Fibroblast of lung (primary cell): ENCODE measurements around the gene ATP11A.

Source experiments
- EZH2 ChIP-seq: IDR thresholded peaks from 2 replicates; pipeline ENCODE4 v1.5.1; 2012; ENCODE audit warnings: low read length, control low read depth, mild to moderate bottlenecking; ENCODE audit errors: missing control alignments
- TF ChIP-seq, protein P1 (sequence below), 2 donors: IDR thresholded peaks in 1 of 2; conservative IDR thresholded peaks in 1 of 2; 1 replicate in 1 of 2; 2 replicates in 1 of 2; pipeline ENCODE4 v1.5.1; 2011 to 2012; ENCODE audit warnings: low read length in 2 of 2, control low read depth in 1 of 2, inconsistent platforms in 1 of 2, low read depth in 1 of 2, mild to moderate bottlenecking in 1 of 2

DNA sequence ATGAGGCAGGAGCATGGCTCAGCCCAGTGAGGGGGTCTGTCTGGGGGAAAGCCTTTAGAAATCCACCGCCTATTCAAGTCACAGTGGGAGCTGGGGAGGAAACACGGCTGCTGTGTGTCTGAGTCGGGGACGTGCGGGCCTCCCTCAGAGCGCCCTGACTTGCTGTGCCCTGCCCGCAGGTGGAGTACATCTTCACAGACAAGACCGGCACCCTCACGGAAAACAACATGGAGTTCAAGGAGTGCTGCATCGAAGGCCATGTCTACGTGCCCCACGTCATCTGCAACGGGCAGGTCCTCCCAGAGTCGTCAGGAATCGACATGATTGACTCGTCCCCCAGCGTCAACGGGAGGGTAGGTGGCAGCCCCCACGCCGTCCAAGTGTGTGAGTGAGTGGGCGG, 141.4 kb downstream of the ATP11A start:
- TF ChIP-seq, protein P1, sequence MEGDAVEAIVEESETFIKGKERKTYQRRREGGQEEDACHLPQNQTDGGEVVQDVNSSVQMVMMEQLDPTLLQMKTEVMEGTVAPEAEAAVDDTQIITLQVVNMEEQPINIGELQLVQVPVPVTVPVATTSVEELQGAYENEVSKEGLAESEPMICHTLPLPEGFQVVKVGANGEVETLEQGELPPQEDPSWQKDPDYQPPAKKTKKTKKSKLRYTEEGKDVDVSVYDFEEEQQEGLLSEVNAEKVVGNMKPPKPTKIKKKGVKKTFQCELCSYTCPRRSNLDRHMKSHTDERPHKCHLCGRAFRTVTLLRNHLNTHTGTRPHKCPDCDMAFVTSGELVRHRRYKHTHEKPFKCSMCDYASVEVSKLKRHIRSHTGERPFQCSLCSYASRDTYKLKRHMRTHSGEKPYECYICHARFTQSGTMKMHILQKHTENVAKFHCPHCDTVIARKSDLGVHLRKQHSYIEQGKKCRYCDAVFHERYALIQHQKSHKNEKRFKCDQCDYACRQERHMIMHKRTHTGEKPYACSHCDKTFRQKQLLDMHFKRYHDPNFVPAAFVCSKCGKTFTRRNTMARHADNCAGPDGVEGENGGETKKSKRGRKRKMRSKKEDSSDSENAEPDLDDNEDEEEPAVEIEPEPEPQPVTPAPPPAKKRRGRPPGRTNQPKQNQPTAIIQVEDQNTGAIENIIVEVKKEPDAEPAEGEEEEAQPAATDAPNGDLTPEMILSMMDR (conservative IDR thresholded peaks at IDR 0.05 in 1 of 2, IDR thresholded peaks at IDR 0.05 in 1 of 2; ENCODE audit: low read depth in 1 of 2, low read length in 2 of 2), result no peak
- no peak for TF ChIP-seq EZH2
